Measurements from ENCODE around the gene HLA-DQB1.

The HLA-DQB1 gene

GRCh38 chr6:32623693-32624092, 42.8 kb downstream of the HLA-DQB1 start:
- no peak for DNase-seq

- peak; percentile 46 for DNase-seq
Measured at GRCh38 chr6:32622545-32623401, 43.7 kb downstream of the HLA-DQB1 start.

GRCh38 chr6:32621372-32621771, 45.1 kb downstream of the HLA-DQB1 start:
- DNase-seq, result no peak

DNA sequence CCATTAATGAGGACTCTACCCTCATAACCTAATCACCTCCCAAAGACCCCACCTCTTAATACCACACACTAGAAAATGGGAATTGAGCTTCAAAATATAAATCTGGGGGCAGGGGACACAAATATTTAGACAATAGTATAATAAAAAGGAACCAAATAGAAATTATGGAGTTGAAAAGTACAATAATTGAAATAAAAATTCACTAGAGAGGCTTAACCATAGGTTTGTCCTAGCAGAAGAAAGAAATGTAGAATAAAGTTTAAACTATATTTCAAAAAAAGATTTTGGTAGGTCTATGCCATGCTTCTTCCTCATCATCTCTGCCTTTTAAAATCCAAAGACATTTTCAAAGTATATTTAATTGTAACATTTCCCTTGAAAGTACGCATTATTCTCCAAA, 48.7 kb downstream of the HLA-DQB1 start:
- DNase-seq, result no peak

- DNase-seq, result no peak
Measured at GRCh38 chr6:32615885-32616532, 50.4 kb downstream of the HLA-DQB1 start.

GRCh38 chr6:32614366-32615081, 51.9 kb downstream of the HLA-DQB1 start:
- DNase-seq, result no peak

GRCh38 chr6:32613475-32613874, 53.0 kb downstream of the HLA-DQB1 start:
- DNase-seq, result no peak

DNA sequence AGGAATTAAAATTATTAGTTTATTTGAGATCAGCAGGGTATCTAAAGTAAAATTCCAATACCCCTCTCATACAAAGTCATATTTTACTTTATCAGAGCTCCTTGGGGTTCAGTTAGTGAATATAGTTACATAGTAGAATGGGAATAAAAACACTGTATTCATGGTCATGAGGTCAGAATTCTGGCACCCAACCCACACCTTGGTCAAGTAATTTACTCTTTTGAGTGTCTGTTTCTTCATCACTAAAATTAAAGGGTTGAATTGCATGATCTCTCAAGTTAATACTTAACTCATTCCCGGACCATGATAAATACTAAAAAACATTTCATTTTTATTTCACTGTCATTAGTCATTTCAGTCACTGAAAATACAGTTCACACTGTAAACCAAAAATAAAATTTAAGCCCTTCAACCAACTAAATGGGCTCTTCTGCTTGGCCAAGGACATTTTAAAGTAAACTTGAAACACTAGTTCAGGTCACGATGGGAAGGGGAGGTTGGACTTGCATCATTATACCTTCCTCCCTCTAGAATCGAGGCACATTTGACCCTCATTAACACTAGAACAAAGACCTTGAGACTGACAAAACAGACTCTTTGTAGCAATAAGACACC, 55.7 kb downstream of the HLA-DQB1 start:
- no peak for DNase-seq

- peak; percentile 84 for DNase-seq
Measured at GRCh38 chr6:32609731-32610640, 56.5 kb downstream of the HLA-DQB1 start.

Measured in hematopoietic multipotent progenitor cell treated with erythropoietin and hydrocortisone succinate and interleukin-3 and kit ligand, for 8 days (in vitro differentiated cells).